Measurements from ENCODE around the gene TPPP2.

DNA sequence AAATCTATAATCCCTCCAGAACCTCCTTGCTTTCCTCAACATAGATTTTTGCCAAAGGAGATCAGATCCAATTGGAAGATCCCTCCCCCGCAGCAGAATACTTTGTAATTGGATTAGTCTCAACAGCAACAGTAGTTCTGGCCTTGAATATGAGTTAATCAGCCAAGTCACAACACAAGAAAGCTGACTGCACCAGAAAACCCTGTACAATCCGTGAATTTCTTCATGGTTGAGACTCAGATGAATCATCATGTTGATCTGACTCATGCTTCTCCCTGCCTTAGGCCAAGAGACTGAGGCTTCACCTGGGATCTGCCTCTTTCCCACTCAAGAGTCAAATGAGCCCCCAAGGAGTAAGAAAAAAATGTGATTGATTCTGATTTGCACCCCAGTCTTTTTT lies 43.2 kb upstream of the TPPP2 start:
- no peak for TF ChIP-seq POLR2A (IDR thresholded peaks at IDR 0.05)
- no peak for TF ChIP-seq CTCF (IDR thresholded peaks at IDR 0.05 in 4 of 5, conservative IDR thresholded peaks at IDR 0.05 in 1 of 5)

All from gastrocnemius medialis (tissue), 4 donors.